Hematopoietic multipotent progenitor cell treated with erythropoietin and hydrocortisone succinate and interleukin-3 and kit ligand, for 6 days (in vitro differentiated cells): ENCODE measurements around the gene BTBD7.

Source experiments
- DNase-seq: peaks from one replicate; pipeline ENCODE4 v3.0.0-alpha.2; 2015

Gene BTBD7

DNA sequence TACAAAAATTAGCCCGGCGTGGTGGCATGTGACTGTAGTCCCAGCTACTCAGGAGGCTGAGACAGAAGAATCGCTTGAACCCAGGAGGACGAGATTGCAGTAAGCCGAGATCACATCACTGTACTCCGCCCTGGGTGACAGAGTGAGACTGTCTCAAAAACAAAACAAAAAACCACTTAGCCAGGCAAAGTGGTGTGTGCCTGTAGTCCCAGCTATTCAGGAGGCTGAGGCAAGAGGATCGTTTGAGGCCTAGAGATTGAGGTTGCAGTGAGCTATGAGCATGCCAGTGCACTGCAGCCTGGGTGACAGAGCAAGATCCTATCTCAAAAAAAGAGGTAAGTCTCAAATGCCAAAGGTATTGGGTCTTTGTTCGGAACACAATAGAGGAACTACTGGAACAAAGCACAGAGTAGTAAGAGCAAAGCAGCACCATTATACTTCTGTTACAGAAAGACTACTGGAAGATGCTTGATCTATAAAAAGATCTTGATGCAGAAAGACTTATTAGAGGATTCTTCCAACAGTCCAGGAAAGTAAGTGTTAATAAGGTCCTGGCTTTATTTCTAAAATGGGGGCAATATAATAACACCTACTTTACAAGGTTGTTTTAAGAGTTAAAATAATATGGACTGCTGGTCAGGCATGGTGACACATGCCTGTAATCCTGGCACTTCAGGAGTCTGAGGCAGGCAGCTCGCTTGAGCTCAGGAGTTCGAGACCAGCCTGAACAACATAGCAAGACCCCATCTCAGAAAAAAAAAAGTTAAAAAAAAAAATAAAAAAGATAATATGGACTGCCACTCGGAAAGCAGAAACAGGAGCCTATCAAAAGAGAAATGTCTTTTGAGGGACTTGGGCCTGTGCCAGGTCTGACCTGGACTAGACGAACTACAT is 29.9 kb downstream of the BTBD7 start:
- no peak for DNase-seq

DNA sequence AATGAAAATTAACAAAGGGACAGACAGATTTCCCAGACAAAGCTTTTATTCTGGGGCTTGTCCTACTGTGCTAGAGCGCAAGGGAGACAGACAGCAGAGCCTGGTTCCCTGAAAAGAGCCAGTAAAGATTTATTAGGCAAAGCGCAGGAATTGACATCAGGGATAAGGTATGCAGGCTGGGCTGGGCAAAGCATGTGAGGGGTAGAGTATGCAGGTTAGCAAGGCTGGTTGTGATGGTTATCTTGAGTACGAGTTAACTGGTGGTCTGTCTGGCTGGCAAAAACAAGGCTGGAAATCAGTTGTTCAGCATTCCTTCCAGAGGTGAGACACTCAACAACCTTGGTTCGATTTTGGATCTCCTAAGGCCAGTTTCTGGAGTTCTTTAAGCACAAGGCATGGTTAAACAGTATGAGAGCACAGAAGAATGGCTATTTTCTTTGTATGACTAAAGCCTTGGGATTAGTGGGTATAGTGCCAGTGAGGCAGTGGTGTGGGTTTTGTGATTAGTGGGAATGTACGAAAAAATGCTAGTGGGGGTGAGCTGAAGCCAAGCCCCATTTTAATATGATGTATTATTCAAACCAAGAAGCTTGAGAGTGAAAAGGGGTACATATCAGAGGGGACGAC is 30.9 kb downstream of the BTBD7 start:
- DNase-seq = no peak

DNA sequence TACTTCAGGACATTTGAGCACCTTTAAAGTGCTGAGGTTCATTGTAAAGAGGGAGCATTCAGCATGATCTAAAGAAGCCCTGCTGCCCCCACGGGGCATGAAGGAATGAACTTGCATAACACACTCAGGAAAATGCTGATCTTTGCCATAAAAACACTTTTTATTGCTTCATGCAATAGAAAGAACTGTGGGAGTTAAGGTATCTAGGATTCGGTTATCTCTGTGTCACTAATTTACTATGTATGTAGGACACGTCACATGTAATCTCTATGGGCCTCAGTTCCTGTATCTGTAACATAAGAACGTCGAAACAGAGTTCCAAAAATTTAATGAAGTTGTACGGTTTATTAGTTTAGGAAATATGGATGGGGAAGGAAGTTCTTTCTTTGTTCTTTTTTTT is 33.0 kb downstream of the BTBD7 start:
- no peak for DNase-seq

DNA sequence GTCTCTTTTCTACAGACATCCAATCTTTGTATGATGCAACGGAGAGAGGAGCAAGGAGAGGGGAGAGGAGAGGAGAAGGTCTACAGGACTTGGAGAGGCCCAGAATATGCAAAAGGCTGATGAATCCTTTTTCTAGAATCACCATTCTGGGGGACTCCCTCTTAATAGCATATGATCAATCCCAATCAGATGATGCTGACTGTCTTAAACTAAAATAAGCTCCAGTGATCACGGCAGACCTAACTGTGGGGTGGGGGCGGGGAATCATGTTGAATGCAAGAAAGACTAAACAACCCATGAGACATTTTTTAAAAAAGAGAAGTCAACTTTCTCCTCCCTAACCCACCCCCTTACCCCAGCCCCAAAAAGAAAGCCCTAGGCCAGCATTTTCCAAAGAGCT is 33.4 kb downstream of the BTBD7 start:
- no peak for DNase-seq

DNA sequence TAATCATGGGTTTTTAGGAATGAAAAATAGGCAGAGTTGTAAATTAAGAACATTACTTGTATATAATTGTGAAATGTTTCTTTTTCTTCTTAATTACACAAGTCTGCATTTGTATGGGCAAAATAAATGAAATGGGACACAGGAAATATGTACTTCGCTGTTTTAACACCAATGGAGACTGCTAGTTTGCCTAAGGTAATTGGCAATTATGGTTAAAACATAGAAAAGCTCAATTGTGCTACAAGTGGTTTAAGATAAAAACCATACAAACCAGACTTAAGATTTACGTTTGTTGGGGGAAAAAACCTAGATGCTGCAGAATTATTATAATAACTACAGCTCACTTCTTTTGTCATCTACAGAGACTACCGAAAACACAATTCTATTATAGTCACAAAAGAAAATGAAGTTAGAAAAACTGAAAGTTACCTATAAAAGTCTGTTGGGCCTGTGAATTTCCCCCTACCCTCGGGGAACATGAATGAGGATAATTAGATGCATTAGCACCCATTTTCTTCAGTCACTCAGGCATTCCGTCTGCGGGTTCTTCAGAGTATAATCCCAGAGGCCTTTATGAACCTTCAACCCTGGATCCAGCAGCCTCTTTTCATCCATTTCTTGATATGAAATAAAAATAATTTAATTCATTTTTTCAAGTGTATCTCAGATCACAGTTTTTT is 37.2 kb downstream of the BTBD7 start:
- no peak for DNase-seq

DNA sequence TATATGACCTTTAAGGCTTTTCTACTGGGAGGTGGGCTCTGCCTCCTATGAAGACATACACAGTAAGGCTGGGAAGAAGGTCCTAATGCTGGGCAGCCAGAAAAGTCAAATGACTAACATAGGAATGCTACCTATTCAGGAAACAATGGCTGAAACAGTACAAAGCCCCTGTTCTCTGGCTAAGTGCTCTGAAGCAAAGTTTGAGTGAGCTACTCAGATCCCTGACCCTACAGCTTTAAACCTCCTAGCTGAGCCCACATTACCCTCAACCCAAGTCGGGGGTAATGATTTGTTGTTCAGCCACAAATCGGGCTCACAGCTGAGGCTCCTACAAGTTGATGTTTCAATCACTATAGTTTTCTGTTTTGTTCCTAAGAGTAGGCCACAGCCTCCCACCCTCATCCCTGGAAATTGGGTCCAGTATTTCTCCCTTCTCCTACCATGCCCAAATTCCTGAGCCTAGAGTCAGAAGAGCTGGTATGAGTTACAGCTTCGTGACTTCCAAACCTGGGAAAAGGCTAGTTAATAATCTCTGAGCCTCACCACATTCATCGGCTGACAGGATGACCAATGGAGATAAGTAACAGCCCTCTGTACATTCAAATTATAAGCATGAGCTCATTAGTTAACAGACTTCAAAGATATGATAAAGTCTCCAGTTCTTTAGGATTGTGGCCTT is 46.5 kb downstream of the BTBD7 start:
- DNase-seq = peak; percentile 44

DNA sequence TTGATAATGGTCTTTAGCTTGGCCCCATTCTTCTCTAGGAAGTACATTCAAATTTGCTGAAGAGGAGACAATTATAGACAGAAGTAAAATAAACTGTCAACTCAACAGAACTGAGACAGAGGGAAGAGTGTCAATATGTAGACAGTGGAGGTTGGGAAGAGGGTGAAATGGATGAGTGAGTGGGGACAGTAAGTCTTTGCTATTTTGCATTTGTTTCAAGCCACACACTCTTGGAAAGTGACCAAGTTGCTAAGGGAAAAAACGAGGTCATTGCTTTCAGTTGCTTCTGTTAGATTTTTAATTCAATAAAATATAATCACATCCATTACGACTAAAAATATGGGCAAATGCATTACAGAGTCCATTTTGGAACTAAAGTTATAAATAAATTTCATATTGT is 47.8 kb downstream of the BTBD7 start:
- DNase-seq = no peak

DNA sequence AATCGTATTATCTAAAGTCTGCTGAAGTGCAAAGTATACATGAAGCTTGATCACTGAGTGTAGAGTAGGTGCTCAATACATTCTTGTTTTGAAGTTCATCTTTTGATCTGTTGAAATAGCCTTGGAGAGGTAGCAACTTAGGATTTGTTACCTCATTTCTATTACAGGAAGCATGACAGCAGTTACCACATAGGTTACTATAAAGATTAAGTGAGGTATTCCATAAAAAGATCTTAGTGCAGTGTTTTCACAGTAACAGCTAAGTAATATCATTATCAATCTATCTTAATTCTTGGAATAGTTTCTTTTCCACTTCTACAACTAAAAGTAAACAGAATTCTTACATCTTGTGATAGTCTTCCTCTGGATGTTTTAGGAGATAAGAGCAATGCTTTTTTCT is 50.9 kb downstream of the BTBD7 start:
- DNase-seq = no peak

DNA sequence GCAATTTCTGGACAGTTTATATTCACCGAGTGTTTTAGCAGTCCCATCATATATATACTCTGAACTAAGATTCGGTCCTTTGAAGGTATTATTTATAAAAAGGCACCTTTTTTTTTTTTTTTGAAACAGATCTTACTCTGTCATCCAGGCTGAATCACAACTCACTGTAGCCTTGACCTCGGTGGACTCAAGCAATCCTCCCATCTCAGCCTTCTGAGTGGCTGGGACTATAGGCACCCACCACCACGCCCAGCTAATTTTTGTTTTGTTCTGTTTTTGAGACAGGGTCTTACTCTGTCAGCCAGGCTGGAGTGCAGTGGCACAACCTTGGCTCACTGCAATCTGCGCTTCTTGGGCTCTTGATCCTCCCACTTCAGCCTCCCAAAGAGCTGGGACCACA is 52.1 kb downstream of the BTBD7 start:
- DNase-seq = no peak

DNA sequence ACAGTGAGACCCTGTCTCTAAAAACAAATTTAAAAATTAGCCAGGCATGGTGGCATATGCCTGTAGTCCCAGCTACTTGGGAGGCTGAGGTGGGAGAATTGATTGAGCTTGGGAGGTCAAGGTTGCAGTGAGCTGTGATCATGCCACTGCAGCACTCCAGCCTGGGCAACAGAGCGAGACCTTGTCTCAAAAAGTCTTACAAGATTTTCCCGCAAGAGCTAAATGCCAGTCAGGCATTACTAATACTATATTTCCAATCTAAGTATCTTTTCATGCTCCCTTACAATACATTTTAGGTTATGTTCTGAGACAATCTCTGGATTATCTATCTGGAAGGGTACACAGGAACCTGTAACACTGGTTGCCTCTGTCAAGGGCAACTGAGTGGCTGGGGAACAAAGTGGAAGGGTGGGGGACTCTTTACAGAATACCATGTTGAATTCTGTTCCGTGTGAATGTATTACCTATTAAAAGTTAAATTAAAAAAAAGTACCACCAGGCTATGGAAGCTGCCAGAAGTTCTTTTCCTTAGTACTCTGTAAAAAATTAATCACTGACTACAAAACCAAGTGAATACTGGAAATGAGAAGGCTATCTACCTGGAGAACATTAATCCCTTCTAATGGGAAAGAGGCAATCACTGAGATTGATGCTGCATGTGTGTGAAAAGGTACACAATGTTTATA is 56.7 kb downstream of the BTBD7 start:
- no peak for DNase-seq

DNA sequence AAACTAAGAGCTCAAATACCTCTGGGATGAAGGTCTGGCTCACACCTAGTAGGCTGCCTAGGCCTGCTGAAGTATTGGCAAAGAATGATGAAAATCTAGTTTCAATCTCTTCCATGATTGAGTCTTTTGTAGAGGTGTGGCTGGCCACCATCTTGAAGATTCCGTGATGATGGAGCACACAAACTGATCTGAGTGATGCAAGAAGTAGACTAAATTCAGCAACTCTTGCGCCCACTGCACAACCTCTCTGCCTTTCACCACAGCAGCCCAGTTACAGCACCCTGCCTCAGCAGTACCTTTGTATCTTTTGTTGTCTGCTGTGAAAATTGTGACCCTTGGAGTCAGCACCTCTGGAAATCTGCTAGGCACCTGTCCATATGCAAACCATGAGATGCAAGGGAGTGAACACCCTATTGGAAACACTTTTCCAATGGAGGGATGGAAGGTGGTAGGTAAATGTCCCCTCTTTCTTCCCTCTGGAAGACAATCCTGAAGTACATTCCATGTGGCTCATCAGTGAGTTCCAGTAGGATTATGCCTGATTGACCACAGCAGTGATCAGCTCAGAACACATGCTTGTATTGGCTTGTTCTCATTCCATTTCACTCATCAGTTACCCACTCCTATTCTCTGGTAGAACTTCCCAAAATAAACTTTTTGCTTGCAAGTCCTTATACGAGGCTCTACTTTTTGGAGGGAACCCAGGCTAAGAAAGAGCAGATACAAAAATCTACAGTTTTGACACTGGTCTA is 58.6 kb downstream of the BTBD7 start:
- DNase-seq = no peak

DNA sequence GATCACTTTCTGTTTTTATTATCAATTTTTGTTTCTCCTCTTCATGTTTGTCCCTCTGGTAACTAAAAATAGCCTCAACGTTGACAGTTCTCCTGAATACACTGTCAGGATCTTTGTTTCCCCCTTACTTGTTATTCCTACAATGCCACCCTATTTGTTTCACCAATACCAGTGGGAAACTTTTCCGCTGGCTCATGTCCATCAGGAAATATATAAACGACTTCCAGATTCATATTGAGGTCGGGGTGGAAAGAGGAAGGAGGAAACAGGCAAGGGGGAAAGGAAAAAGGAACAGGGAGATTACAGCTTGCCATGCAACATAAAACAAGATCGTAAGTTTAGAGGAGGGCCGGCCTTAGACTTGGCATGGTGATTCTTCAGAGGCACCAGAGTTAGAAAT is 61.7 kb downstream of the BTBD7 start:
- DNase-seq = no peak

DNA sequence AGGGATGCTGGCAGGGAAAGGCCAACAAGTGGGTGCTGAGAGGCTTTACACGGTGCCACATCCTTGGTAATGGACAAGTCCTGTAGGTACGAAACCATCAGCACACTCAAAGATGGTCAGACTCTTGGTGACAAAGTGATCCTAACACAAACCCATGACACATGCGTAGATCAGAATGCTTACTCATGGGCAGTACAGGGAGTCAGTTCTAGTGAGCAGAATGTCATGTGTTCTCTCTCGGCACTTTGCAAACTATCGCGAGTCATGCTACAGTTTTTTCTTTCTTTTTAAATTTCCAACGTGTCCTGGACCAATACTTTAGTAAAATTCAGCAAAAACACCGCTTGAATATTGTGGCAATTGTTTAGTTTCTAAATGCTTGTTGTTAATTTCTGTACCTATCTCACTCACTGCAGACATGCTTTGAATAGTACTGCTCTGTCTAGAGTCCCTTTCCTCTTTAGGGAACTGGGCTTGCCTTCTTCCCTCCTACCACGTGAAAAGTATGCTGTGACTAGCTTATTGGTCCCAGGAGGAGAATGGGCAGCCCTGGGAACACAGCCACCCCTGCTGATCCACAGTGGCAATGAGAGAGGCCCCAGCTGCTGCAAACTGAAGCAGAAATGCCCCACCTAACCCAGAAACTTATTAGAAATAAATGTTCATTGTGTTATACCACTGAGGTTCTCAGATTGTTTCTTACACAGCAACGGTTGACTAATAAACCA is 63.3 kb downstream of the BTBD7 start:
- peak; percentile 35 for DNase-seq

DNA sequence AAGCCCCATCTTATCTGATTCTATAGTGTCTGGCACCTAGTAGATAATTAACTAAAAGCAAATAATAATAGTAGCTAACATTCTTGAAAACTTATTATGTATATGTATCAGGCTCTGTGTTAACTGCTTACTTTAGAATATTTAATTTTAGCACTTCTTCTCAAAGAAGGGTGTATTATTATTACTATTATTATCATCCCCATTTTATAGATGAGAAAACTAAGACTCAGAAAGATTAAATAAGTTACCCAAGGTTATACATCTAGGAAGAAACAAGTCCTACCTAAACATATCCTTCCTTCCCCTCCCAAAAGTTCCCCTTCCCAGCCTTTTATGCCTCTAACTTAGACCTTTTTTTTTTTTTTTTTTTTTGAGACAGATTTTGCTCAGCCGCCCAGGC is 64.4 kb downstream of the BTBD7 start:
- DNase-seq = no peak

DNA sequence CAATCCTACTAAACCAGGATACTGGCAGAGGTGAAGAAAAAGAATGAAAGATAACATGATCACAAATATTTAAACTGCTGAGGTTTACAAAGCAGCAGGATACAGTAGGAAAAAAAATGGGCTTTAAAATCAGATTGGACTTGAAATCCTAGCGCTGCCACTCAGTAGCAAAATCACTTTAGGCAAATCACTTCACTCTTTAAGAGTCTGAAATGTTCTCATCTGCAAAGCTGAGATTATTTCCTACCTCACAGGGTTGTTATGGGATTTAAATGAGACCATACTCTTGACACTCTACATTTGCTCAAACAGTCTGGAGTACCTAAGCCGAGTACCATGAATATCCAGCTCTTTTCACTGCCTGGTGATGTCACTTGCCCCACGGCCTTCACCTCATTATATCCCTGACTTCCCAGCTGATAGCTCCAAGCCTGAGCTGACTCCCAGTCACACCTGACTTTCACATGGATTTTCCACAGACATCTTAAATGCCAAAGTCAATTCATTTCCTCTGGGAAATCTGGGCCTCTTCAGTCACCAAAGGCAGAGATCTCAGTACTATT is 65.6 kb downstream of the BTBD7 start:
- DNase-seq = no peak

DNA sequence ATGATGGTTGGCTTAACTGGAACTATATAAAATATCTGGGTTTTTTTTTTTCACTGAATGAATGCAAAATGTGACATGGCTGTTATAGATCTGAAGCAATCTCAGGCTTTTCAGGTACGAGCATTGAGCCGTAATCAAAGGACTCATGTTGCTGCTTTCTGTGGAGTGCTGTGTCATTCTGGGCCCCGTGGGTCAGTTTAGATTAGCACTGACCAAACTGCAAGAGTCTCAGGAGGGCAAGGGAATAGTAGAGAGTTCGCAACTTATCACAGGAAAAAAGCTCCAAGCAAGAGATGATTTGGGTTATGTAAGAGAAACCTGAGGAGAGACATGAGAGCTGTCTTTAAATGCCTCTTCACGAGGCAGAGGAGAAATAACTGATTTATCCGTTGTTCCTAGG is 66.7 kb downstream of the BTBD7 start:
- no peak for DNase-seq

DNA sequence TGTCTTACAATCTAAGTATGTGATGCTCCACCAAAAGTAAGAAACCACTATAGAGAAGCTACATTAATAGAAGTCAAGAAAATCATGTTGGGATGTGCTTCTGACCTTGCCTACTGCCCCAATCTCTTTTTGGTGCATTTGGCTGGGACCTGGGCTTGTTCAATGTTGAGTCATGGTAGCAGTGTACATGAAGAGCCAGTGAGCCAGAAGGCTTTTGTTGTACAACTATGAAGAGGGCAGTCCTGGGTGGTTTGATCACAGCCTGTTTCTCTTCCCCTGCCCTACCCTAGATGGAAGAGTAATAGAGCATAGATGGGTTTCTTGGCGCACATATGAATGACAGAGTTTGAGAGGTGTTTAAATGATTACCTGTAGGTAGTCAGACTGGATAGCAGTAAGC is 69.4 kb downstream of the BTBD7 start:
- no peak for DNase-seq

DNA sequence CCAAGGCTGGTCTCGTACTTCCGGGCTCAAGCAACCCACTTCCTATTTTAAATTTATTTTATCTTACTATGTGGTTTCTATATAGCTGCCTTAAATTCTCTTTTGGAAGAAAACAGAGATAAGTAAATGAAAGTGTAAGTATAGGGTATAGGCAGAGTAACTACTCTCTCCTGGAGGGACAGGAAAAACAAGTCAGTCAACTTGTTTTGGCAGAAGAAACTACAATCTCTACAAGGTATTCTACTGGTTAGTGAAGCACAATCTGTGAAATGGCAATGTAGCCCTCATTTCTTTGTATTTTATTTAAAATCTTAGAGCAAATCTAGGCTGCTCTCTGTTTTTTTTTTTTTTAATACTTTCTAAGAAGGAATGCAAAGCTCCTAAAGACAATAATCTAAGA is 70.4 kb downstream of the BTBD7 start:
- DNase-seq = no peak

DNA sequence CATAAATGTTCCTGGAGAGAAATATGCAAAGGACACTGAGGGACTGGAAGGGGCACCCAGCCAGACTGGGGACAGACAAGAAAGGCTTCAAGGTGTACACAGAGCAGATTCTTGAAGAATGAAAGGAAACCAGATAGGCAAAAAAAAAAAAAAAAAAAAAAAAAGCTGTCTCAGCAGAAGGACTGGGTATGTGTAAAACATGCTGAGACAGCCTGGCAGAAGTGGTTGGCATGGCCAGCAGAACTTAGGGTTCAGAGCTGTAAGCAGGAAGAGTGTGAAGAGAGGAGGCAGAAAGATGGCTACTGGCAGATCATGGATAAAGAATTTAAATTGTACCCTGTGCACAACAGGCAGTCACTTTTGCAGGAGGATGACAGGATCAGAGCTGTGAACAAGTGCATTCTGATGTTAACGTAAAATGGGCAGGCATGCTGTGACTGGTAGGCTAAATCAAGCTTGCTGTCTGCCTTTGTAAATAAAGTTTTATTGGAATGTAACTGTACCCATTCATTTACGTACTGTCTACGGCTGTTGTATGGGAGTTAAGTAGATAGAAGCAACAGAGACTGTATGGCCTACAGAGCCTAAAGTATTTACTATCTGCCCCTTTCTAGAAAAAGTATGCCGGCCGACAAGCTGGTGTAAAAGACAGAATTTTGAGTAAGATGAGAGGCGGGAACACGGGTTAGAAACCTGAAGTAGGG is 83.6 kb downstream of the BTBD7 start:
- no peak for DNase-seq

DNA sequence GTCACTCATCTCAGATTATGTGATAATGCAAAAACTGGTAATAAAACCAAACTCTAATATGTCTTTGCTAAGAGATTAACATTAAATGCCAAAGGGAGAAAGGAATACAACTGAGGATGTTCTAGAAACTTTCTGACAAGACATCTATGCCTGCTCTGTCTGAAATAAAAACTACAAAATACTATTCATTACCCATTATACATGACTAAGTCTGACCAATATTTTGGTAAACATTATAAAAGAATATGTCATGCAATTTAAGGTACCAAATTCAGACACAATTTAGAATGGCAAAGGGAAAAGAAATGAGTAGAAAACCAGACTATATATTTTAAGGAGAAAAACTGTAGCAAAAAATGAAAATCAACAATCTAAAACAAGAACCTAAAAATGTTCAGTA is 86.3 kb downstream of the BTBD7 start:
- no peak for DNase-seq
